ENCODE data around the gene SNW1. TPM values are rescaled to one million over a fixed set of nuclear protein-coding genes. Genes with fewer than 3 reads are reported as not detected.

Gene SNW1
- total and polyA plus RNA-seq, 9 donors, result 29.2 to 87.8 (median 69.8) TPM

DNA sequence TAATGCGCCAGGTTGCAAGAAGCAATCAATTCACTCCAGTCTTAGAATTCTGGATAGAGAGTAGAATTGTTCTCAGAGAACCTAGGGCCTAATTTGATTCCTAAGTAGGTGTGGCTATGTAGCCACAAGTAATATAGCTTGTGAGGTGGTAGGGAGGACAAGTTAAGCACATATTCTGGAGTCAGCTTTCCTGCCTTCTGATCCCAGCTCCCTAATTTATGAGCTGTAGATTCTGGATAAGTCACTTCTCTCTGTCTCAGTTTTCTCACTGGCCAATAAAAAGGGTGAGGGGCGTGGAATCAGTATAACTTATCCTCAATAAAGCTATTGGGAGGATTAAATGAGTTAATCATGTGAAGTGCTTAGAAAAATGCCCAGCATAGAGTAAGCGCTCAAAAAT lies 3.0 kb upstream of the SNW1 start:
- intact Hi-C loops (cut with DNase I), result no loop called here
- no peak overlapping the region for H3K4me3 ChIP-seq
- TF ChIP-seq POLR2A (IDR thresholded peaks at IDR 0.05) (no peak), EP300 (IDR thresholded peaks at IDR 0.05) (no peak), CTCF (IDR thresholded peaks at IDR 0.05) (no peak)

GRCh38 chr14:77763316-77763715 lies 2.4 kb upstream of the SNW1 start:
- 36 to 46% (median 42%) methylated on average over 1 of the region's 1 CpG for WGBS, 3 donors
- intact Hi-C loops (cut with DNase I), result no loop called here
- TF ChIP-seq EP300 (IDR thresholded peaks at IDR 0.05) (no peak), CTCF (IDR thresholded peaks at IDR 0.05) (no peak)
- Histone ChIP-seq H3K4me3 (no peak overlapping the region), H3K36me3 (no peaks in the 10 kb centered on the region), H3K27me3 (no peaks in the 10 kb centered on the region), H3K4me1 (ENCODE audit: insufficient read depth) (peaks cover 13% of the 10 kb centered on the region), H3K9me3 (no peaks in the 10 kb centered on the region), H3K27ac (no peak overlapping the region)
- no peak for DNase-seq

More for the DNA sequence above, 3.0 kb upstream of the SNW1 start:
- DNase-seq, result no peak
- H3K27me3 ChIP-seq, result no peaks in the 10 kb centered on the region
- 84 to 87% (median 85%) methylated on average over 3 of the region's 3 CpGs for WGBS, 3 donors
- H3K27ac ChIP-seq, result no peak overlapping the region
- H3K9me3 ChIP-seq, result no peaks in the 10 kb centered on the region
- peaks cover 10% of the 10 kb centered on the region for H3K4me1 ChIP-seq (ENCODE audit: insufficient read depth)
- H3K36me3 ChIP-seq, result no peaks in the 10 kb centered on the region

DNA sequence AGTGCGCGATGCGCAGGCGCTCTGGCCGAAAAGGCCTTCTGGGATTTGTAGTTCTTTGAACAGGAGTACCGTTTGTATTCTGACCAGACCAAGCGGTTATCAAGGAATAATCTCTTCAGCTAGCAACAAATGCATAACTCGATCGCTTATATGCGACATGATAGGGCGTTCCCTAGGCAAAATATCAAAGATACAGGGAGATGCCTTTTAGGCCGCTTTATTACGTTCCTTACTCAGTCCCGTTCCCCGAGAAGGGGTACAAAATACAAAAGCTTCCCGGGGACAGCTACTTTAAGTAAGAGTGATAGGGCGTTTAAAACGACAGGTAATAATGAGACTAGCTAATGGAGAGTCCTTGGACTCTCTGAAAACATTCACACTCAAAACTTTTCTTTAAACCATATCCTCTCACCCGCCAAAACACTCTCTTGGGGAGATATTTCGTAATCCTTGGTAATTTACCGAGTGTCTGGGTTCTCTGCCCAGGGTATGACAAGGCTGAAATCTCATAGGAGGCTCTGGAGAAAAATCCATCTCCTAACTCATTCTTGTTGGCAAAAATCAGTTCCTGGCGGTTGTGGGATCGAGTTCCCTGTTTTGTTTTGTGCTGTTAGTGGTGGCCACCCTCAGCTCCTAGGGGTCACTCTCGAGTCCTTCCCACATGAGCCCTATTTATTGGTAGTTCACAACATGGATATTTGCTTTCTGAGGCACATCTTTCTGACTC lies 412 bp upstream of the SNW1 start:
- H3K27ac ChIP-seq, result peak overlapping the region; percentile 69 to 84
- peak in 4 of 5 donors; percentile 15 to 61 (median 30) for DNase-seq
- H3K9me3 ChIP-seq, result no peaks in the 10 kb centered on the region
- H3K36me3 ChIP-seq, result no peaks in the 10 kb centered on the region
- intact Hi-C loops (cut with DNase I), result no loop called here
- peak overlapping the region; percentile 91 for H3K4me3 ChIP-seq
- WGBS, 3 donors, result 1 to 2% (median 2%) methylated on average over 24 of the region's 24 CpGs
- H3K27me3 ChIP-seq, result no peaks in the 10 kb centered on the region
- TF ChIP-seq CTCF (IDR thresholded peaks at IDR 0.05) (no peak), EP300 (IDR thresholded peaks at IDR 0.05) (no peak), POLR2A (IDR thresholded peaks at IDR 0.05) (no peak)
- peaks cover 13% of the 10 kb centered on the region for H3K4me1 ChIP-seq (ENCODE audit: insufficient read depth)

DNA sequence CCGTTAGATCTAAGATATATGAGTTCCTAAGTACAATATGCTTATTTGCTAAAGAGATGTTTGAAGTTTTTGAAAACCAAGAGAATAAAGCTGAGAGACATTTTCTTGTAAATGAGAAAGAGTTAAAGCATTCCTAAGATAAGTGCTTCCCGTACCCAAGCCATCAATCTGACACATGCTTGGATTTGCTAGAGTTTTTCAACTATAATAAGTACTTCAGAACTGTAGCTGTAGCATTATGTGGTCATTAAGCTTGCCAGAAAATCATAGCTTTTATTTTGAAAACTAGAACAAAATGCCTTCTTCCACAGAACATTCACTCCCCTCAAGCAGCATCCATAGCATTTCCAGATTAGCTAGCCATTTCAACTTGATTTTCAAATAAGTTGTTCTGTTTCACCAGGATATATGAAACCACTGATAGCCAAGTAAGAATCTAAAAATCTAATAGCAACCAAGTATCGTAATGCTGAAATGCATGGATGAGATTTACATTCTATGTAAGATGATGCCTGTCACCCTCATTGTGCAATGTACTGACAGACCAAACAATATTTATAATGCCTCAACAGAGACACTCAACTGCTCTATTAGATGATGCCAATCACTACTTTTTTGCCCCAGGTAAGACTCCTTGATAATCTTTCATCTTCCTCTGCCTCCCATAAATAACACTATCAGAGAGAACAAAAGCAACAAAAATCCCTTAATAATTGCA lies 8.0 kb downstream of the SNW1 start:
- intact Hi-C loops (cut with DNase I), result no loop called here
- TF ChIP-seq EP300 (IDR thresholded peaks at IDR 0.05) (no peak), POLR2A (IDR thresholded peaks at IDR 0.05) (no peak), CTCF (IDR thresholded peaks at IDR 0.05) (no peak)
- peaks cover 3% of the 10 kb centered on the region for H3K4me1 ChIP-seq (ENCODE audit: insufficient read depth)
- H3K27ac ChIP-seq, result no peak overlapping the region
- no peak overlapping the region for H3K4me3 ChIP-seq
- no peaks in the 10 kb centered on the region for H3K9me3 ChIP-seq
- H3K36me3 ChIP-seq, result no peaks in the 10 kb centered on the region
- no peaks in the 10 kb centered on the region for H3K27me3 ChIP-seq
- WGBS, 3 donors, result 38 to 46% (median 41%) methylated on average over 3 of the region's 3 CpGs
- no peak for DNase-seq
